Measurements from ENCODE around the gene ACTRT2. TPM values are rescaled to one million over a fixed set of nuclear protein-coding genes. Genes with fewer than 3 reads are reported as not detected.

The ACTRT2 gene
- total RNA-seq, 1 experiment from 2014 or later, result not detected

- no peak overlapping the region for H2BK15ac ChIP-seq (ENCODE audit: low read depth, low read length)
- no peak overlapping the region for H2AK5ac ChIP-seq (ENCODE audit: insufficient read length, low read length)
- no peaks in the 10 kb centered on the region for H3K79me1 ChIP-seq (ENCODE audit: insufficient read depth, low read depth, low read length, poor library complexity, severe bottlenecking)
- no CpG with 5 or more reads among the region's 50 CpGs for WGBS (ENCODE audit: extremely low coverage, insufficient read length, low lambda C conversion rate)
- peaks cover 98% of the 10 kb centered on the region for H3K27me3 Mint-ChIP-seq (ENCODE audit: low read depth)
- peaks cover 6% of the 10 kb centered on the region for H3K23me2 ChIP-seq (ENCODE audit: insufficient read length, low read depth, low read length, poor library complexity, severe bottlenecking)
- no peak overlapping the region for H3K23ac ChIP-seq (ENCODE audit: insufficient read length, low read depth, low read length)
- no peak overlapping the region for H4K5ac ChIP-seq (ENCODE audit: insufficient read length, low read depth, low read length)
- H3K56ac ChIP-seq (ENCODE audit: insufficient read length, low read depth, low read length), result no peak overlapping the region
- H4K91ac ChIP-seq (ENCODE audit: insufficient read length, low read depth, low read length), result no peak overlapping the region
- H2BK5ac ChIP-seq (ENCODE audit: insufficient read length, low read length), result no peak overlapping the region
- H3K9ac ChIP-seq (ENCODE audit: extremely low read depth, insufficient read length, low read length), result no peak overlapping the region
- H3K4me2 ChIP-seq (ENCODE audit: insufficient read depth, insufficient read length, low read length), result peak overlapping the region; percentile 46
- no peaks in the 10 kb centered on the region for H3K79me2 ChIP-seq (ENCODE audit: insufficient read depth, low read length)
- no peak overlapping the region for H2AFZ ChIP-seq (ENCODE audit: low read length)
- DNase-seq, result peak; percentile 45
- no peaks in the 10 kb centered on the region for H3K36me3 Mint-ChIP-seq (ENCODE audit: insufficient read depth in 1 of 3, low read depth in 3 of 3)
- H3K4me1 ChIP-seq (ENCODE audit: insufficient read depth, low read length), result no peaks in the 10 kb centered on the region
- H3K9me3 ChIP-seq (ENCODE audit: control insufficient read depth, low read depth, low read length), result no peaks in the 10 kb centered on the region
- TF ChIP-seq CTCF (conservative IDR thresholded peaks at IDR 0.05), result no peak
- H4K8ac ChIP-seq (replicated peaks; ENCODE audit: insufficient read length, low read depth, low read length), result no peak overlapping the region
- peaks cover 3 to 15% of the 10 kb centered on the region in 2 experiments; a peak in 3 of 4 replicates for H3K4me1 Mint-ChIP-seq
- H3K27me3 ChIP-seq (ENCODE audit: insufficient read depth, low read length), result peaks cover 60% of the 10 kb centered on the region
- no peak overlapping the region for H2BK120ac ChIP-seq (ENCODE audit: low read depth, low read length, poor library complexity, severe bottlenecking)
- H3K4ac ChIP-seq (ENCODE audit: low read depth, low read length), result no peak overlapping the region
- H2BK20ac ChIP-seq (ENCODE audit: low read depth, low read length, poor library complexity, severe bottlenecking), result no peak overlapping the region
- no peak overlapping the region for H3K27ac ChIP-seq (ENCODE audit: insufficient read length, low read depth, low read length)
- no peak overlapping the region for H3K18ac ChIP-seq (ENCODE audit: insufficient read length, low read depth, low read length)
- no peaks in the 10 kb centered on the region for H3K9me3 Mint-ChIP-seq
- H3K27ac Mint-ChIP-seq, result no peak overlapping the region
- H3K4me3 Mint-ChIP-seq, result peak overlapping the region; percentile 38 to 73
- H4K20me1 ChIP-seq (ENCODE audit: control insufficient read depth, insufficient read depth, insufficient read length), result no peaks in the 10 kb centered on the region
- no peak overlapping the region for H3K14ac ChIP-seq (ENCODE audit: insufficient read depth, low read length)
- no peak overlapping the region for H3T11ph ChIP-seq (ENCODE audit: low read length)
- no peak overlapping the region for H2BK12ac ChIP-seq (ENCODE audit: insufficient read length, low read depth, low read length)
These were observed 41.5 kb downstream of the ACTRT2 start for GRCh38 chr1:3062616-3063378.
